Neural cell (in vitro differentiated cells): Measurements from ENCODE around the gene OR2F2. TPM values are rescaled to one million over a fixed set of nuclear protein-coding genes. Genes with fewer than 3 reads are reported as not detected.

ENCODE experiments used
- H2AFZ ChIP-seq: fragments of 200-600, 300-800 bp; sonication (generic), shearing (Covaris generic); 2 replicates; pipeline ENCODE4 v1.6.0; 2014; ENCODE audit warnings: low read depth, mild to moderate bottlenecking, antibody characterized with exemption, low read length, moderate library complexity
- H3F3A ChIP-seq: fragments of 200-600 bp; shearing (Covaris generic); 2 replicates; pipeline ENCODE4 v1.6.1; 2016; ENCODE audit warnings: mild to moderate bottlenecking, moderate library complexity, mixed read lengths, antibody characterized with exemption, low read length; ENCODE audit not compliant: insufficient read depth, poor library complexity, severe bottlenecking
- H3K27ac ChIP-seq: fragments of 200-600, 300-800 bp; sonication (generic), shearing (Covaris generic); 2 replicates; pipeline ENCODE4 v1.5.1; 2014; ENCODE audit warnings: mild to moderate bottlenecking, low read length, moderate library complexity
- H3K27me3 ChIP-seq: fragments of 300-800, 200-600 bp; sonication (generic), shearing (Covaris generic); 2 replicates; pipeline ENCODE4 v1.6.0; 2014; ENCODE audit warnings: mild to moderate bottlenecking, low read depth, low read length, moderate library complexity; ENCODE audit not compliant: insufficient read depth
- H3K36me3 ChIP-seq: fragments of 300-800, 200-600 bp; sonication (generic), shearing (Covaris generic); 2 replicates; pipeline ENCODE4 v1.5.1; 2014; ENCODE audit warnings: mild to moderate bottlenecking, antibody characterized with exemption, low read length, moderate library complexity; ENCODE audit not compliant: insufficient read depth
- H3K4me2 ChIP-seq: fragments of 300-800, 200-600 bp; sonication (generic), shearing (Covaris generic); 2 replicates; pipeline ENCODE4 v1.6.0; 2014; ENCODE audit warnings: mild to moderate bottlenecking, low read length
- H3K4me3 ChIP-seq: fragments of 300-800, 200-600 bp; sonication (generic), shearing (Covaris generic); 2 replicates; pipeline ENCODE4 v1.5.1; 2014; ENCODE audit warnings: mild to moderate bottlenecking, low read length, moderate library complexity
- H3K79me2 ChIP-seq: fragments of 200-600 bp; shearing (Covaris generic); replicated peaks from 2 replicates; pipeline ENCODE4 v1.6.0; 2014; ENCODE audit warnings: mild to moderate bottlenecking, low read length, moderate library complexity; ENCODE audit not compliant: insufficient read depth
- H3K9ac ChIP-seq: fragments of 300-800, 200-600 bp; sonication (generic), shearing (Covaris generic); 2 replicates; pipeline ENCODE4 v1.6.1; 2016; ENCODE audit warnings: mild to moderate bottlenecking, low read length, mixed read lengths
- H3K9me2 ChIP-seq: fragments of 200-600 bp; shearing (Covaris generic); 2 replicates; pipeline ENCODE4 v1.6.1; 2016; ENCODE audit warnings: mild to moderate bottlenecking, low read length, mixed read lengths; ENCODE audit not compliant: insufficient read depth
- H3K9me3 ChIP-seq: fragments of 200-600, 300-800 bp; sonication (generic), shearing (Covaris generic); 2 replicates; pipeline ENCODE4 v1.6.1; 2016; ENCODE audit warnings: mild to moderate bottlenecking, mixed run types, low read length, moderate library complexity, mixed read lengths
- H4K20me1 ChIP-seq: fragments of 200-600 bp; shearing (Covaris generic); 2 replicates; pipeline ENCODE4 v1.6.1; 2016; ENCODE audit warnings: mild to moderate bottlenecking, mixed run types; ENCODE audit not compliant: insufficient read depth
- EP300 ChIP-seq: fragments of 450-650 bp; conservative IDR thresholded peaks from 2 replicates; pipeline ENCODE4 v1.6.1; 2014; ENCODE audit warnings: antibody characterized with exemption, mild to moderate bottlenecking, moderate library complexity; ENCODE audit not compliant: poor library complexity, severe bottlenecking
- EZH2 ChIP-seq: fragments of 200-600, 300-800 bp; shearing (Covaris generic), sonication (generic); IDR thresholded peaks from 2 replicates; pipeline ENCODE4 v1.6.1; 2014; ENCODE audit warnings: antibody characterized with exemption, low read length, borderline replicate concordance, mild to moderate bottlenecking; ENCODE audit not compliant: insufficient read depth, poor library complexity, severe bottlenecking
- MXI1 ChIP-seq: fragments of 450-650 bp; conservative IDR thresholded peaks from 2 replicates; pipeline ENCODE4 v1.6.1; 2014; ENCODE audit warnings: antibody characterized with exemption, mild to moderate bottlenecking; ENCODE audit not compliant: poor library complexity, severe bottlenecking
- POLR2AphosphoS5 ChIP-seq: IDR thresholded peaks from 2 replicates; pipeline ENCODE4 v1.6.1; 2012
- RAD21 ChIP-seq: fragments of 450-650 bp; conservative IDR thresholded peaks from 2 replicates; pipeline ENCODE4 v1.6.1; 2014; ENCODE audit warnings: antibody characterized with exemption, mild to moderate bottlenecking, moderate library complexity
- SMC3 ChIP-seq: fragments of 450-650 bp; conservative IDR thresholded peaks from 2 replicates; pipeline ENCODE4 v1.6.1; 2014; ENCODE audit warnings: antibody characterized with exemption, mild to moderate bottlenecking, moderate library complexity; ENCODE audit not compliant: poor library complexity
- TAF1 ChIP-seq: IDR thresholded peaks from 2 replicates; pipeline ENCODE4 v1.6.1; 2012; ENCODE audit warnings: low read depth
- polyA plus RNA-seq: library from polyadenylated mRNA; depleted of rRNA; stranded (reverse); fragments of >200 nt; gene quantifications from 2 replicates; pipeline ENCODE4 v1.2.3, GENCODE V29; 2014
- TF ChIP-seq, protein P1 (sequence below): fragments of 450-650 bp; IDR thresholded peaks from 2 replicates; pipeline ENCODE4 v1.5.1; 2014; ENCODE audit warnings: antibody characterized with exemption, mild to moderate bottlenecking, moderate library complexity; ENCODE audit not compliant: poor library complexity, severe bottlenecking
- TF ChIP-seq, protein P2 (sequence below): IDR thresholded peaks from 2 replicates; pipeline ENCODE4 v1.6.1; 2012; ENCODE audit warnings: borderline replicate concordance

Gene OR2F2
- polyA plus RNA-seq, 1 donor from 2014 or later: not detected

DNA sequence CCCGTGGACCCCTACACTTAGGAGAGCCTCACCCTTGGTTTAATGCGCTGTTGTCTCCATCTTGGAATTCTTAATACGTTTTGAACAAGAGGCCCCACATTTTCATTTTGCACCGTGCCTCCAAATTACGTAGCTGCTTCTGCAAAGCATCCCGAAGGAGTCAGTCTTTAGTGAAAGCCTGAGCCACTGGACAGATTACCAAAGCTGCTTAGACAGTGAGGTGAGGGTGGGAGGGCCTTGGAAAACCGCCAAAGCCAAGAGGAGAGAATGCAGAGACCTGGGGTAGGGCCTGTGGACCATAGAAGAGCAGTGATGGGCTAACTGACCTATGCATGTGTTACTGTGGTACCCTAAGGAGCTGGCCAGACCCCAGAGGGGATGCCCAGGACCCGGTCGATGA lies 28.9 kb upstream of the OR2F2 start:
- H3K9ac ChIP-seq: no peak overlapping the region
- H4K20me1 ChIP-seq: no peaks in the 10 kb centered on the region
- H3K4me3 ChIP-seq: no peak overlapping the region
- peaks cover 5% of the 10 kb centered on the region for H3F3A ChIP-seq
- peaks cover under 1% of the 10 kb centered on the region for H3K79me2 ChIP-seq
- no peak overlapping the region for H3K27ac ChIP-seq
- no peaks in the 10 kb centered on the region for H3K36me3 ChIP-seq
- H3K27me3 ChIP-seq: peaks cover 15% of the 10 kb centered on the region
- H3K9me3 ChIP-seq: no peaks in the 10 kb centered on the region
- H3K4me2 ChIP-seq: no peak overlapping the region
- H2AFZ ChIP-seq: no peak overlapping the region
- TF ChIP-seq RAD21 (no peak), TAF1 (no peak), EP300 (no peak), POLR2AphosphoS5 (no peak), EZH2 (no peak), SMC3 (no peak), MXI1 (no peak)
- TF ChIP-seq, protein P1, sequence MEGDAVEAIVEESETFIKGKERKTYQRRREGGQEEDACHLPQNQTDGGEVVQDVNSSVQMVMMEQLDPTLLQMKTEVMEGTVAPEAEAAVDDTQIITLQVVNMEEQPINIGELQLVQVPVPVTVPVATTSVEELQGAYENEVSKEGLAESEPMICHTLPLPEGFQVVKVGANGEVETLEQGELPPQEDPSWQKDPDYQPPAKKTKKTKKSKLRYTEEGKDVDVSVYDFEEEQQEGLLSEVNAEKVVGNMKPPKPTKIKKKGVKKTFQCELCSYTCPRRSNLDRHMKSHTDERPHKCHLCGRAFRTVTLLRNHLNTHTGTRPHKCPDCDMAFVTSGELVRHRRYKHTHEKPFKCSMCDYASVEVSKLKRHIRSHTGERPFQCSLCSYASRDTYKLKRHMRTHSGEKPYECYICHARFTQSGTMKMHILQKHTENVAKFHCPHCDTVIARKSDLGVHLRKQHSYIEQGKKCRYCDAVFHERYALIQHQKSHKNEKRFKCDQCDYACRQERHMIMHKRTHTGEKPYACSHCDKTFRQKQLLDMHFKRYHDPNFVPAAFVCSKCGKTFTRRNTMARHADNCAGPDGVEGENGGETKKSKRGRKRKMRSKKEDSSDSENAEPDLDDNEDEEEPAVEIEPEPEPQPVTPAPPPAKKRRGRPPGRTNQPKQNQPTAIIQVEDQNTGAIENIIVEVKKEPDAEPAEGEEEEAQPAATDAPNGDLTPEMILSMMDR: no peak
- TF ChIP-seq, protein P2, sequence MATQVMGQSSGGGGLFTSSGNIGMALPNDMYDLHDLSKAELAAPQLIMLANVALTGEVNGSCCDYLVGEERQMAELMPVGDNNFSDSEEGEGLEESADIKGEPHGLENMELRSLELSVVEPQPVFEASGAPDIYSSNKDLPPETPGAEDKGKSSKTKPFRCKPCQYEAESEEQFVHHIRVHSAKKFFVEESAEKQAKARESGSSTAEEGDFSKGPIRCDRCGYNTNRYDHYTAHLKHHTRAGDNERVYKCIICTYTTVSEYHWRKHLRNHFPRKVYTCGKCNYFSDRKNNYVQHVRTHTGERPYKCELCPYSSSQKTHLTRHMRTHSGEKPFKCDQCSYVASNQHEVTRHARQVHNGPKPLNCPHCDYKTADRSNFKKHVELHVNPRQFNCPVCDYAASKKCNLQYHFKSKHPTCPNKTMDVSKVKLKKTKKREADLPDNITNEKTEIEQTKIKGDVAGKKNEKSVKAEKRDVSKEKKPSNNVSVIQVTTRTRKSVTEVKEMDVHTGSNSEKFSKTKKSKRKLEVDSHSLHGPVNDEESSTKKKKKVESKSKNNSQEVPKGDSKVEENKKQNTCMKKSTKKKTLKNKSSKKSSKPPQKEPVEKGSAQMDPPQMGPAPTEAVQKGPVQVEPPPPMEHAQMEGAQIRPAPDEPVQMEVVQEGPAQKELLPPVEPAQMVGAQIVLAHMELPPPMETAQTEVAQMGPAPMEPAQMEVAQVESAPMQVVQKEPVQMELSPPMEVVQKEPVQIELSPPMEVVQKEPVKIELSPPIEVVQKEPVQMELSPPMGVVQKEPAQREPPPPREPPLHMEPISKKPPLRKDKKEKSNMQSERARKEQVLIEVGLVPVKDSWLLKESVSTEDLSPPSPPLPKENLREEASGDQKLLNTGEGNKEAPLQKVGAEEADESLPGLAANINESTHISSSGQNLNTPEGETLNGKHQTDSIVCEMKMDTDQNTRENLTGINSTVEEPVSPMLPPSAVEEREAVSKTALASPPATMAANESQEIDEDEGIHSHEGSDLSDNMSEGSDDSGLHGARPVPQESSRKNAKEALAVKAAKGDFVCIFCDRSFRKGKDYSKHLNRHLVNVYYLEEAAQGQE: no peak
- H3K9me2 ChIP-seq: no peaks in the 10 kb centered on the region

DNA sequence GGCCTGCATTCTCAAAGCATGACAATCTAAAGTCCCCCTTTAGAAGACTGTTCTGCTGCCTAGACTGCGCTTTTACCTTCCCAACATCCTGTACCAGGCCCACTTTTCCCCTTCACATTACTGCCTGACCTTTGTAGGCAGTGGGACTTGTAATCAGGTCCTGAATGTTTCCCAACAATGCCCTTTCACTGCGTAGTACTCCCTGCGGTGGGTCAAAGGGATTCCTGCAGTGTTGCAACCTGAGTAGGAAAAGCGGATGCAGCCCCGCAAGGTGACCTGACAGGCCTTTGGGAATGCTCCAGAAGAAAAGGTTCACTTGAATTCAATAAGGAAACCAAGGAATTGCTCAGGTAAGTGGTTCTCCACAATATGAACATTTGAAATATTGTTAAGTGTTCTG lies 28.1 kb upstream of the OR2F2 start:
- TF ChIP-seq RAD21 (no peak), TAF1 (no peak), MXI1 (no peak), SMC3 (no peak), POLR2AphosphoS5 (no peak), EP300 (no peak), EZH2 (no peak)
- TF ChIP-seq, protein P2: no peak
- TF ChIP-seq, protein P1: no peak
- Histone ChIP-seq H3F3A (peaks cover under 1% of the 10 kb centered on the region), H3K27me3 (peaks cover 15% of the 10 kb centered on the region), H3K9ac (no peak overlapping the region), H3K27ac (no peak overlapping the region), H3K79me2 (no peaks in the 10 kb centered on the region), H4K20me1 (no peaks in the 10 kb centered on the region), H2AFZ (no peak overlapping the region), H3K9me2 (no peaks in the 10 kb centered on the region), H3K4me2 (no peak overlapping the region), H3K36me3 (no peaks in the 10 kb centered on the region), H3K9me3 (no peaks in the 10 kb centered on the region), H3K4me3 (no peak overlapping the region)
